GM12874 (cell line): ENCODE results near the gene COBL.
A peak's percentile ranks its signal among the peaks of the same experiment; 100 is the strongest.

Source experiments
- TF ChIP-seq, protein P1 (sequence below): IDR thresholded peaks from 2 replicates; pipeline ENCODE4 v1.5.1; 2011; ENCODE audit warnings: low read depth, mild to moderate bottlenecking, control low read depth, low read length, moderate library complexity; ENCODE audit not compliant: insufficient read depth

COBL gene

DNA sequence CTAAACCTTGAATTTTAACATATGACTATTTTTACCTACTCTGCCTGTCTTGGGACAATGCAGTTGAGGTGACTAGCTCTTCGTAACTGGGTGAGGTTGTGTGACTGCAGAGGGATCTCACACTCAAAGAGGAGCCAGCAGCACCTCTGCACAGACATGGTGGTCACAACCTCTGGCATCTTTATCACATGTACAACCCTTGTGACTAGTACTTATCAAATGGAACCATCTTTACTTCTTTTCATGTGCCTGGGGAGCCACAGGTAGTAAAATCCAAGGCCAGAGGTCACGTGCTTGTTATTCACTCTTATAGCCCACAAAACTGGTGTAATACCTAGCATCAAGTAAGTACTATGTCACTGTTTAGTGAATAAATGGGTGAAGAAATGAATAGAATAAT lies 244.3 kb downstream of the COBL start:
- TF ChIP-seq, protein P1, sequence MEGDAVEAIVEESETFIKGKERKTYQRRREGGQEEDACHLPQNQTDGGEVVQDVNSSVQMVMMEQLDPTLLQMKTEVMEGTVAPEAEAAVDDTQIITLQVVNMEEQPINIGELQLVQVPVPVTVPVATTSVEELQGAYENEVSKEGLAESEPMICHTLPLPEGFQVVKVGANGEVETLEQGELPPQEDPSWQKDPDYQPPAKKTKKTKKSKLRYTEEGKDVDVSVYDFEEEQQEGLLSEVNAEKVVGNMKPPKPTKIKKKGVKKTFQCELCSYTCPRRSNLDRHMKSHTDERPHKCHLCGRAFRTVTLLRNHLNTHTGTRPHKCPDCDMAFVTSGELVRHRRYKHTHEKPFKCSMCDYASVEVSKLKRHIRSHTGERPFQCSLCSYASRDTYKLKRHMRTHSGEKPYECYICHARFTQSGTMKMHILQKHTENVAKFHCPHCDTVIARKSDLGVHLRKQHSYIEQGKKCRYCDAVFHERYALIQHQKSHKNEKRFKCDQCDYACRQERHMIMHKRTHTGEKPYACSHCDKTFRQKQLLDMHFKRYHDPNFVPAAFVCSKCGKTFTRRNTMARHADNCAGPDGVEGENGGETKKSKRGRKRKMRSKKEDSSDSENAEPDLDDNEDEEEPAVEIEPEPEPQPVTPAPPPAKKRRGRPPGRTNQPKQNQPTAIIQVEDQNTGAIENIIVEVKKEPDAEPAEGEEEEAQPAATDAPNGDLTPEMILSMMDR = no peak

DNA sequence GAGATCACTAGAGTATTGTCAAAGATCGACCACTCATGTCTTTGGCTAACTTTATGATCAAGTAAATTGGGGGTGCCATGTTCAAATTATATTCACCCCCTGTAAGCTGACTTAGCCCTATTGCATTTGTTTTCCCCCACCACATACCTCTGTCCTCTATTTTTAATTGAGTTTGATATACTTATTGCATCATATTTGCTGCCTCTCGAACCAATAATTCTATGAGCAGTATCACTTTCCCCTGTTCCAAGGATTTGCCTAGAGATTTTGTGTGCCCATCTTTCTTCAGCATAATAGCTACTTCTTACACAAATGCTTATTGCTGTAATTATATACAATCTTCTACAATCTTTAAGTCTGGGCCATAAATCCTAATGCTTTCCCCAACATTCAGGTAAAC lies 245.2 kb downstream of the COBL start:
- TF ChIP-seq, protein P1 = no peak

DNA sequence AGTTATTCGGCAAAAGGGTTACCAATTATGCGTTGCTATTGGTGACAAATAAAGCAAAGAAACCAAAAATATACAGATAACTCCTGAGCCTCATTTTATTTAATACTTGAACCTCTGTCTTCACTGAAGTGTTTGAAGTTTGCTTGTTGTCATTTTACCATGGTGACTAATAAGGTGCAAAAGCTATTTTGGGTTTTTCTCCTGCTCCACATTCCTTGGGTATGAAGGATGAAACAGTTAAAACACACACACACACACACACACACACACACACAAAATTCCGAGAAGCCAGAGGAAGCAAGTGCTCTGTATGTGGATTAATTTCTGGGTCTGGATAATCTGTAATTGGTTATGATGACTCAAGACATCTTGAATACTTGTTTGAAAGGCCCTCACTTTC lies 246.5 kb downstream of the COBL start:
- TF ChIP-seq, protein P1 = no peak

DNA sequence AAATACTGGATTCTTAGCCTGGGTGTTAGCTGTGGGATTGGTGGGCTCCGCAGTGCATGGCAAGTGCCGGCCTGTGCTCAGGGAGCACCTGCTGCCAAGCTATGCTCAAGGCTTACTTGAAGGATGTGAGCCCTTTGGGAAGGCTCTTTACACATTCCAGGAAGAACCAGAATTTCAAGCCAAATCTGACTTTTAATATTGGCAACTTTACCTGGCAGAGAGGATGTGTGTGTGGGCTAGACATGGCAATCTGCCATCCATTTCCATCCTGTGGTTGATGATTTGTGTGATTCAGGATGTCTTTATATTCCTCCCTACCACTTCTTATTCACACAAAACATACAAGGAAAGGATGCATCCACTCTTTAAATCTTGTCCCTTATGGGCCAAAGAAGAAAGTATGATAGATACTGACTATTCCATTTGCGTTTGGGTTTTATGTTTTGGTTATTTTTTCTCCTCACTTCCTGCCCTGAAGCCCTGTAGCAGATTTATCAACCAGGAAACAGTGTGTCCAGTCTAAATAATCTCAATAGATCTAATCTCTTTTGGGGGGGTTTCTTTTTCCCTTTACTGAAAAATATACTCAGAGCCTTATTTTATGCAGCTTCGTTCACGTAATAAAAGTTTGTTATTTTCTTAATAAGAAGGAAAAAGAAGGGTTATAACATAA lies 247.1 kb downstream of the COBL start:
- TF ChIP-seq, protein P1 = no peak

DNA sequence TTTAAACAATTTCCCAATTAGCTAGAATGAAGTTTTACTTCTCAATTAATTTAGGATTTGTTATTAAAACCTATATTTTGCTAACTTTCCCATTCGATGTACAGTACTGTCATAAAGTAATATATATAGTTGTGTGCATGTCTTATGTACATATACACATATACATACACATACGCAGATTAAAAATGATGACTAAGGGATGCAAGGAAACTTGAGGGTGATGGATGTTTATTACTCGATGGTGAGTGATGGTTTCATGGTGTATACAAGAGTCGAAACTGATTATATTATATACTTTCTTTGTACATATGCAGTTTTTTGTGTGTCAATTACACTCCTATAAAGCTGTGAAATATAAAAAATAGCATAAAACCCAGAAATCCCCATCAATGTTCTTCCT lies 248.2 kb downstream of the COBL start:
- TF ChIP-seq, protein P1 = no peak

DNA sequence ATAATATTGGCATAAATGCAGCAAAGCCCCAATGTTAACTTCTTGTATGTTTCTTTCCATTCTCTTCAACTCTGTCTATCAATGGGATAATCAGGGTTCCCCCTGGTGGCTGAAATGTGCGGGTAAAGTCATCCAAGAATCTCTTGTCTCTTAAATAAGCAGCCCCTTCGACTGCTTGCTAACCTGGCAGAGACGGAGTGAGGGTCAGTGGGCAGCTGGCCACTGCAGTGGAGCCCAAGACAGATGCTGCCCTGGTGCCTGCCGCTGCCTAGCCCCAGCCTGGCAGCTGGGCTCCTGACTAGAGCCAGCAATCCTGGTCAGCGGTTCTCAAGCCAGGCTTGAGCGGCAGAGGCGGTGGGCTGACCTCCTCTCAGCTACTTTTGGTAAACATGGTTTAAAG lies 248.9 kb downstream of the COBL start:
- TF ChIP-seq, protein P1 = peak; percentile 56

DNA sequence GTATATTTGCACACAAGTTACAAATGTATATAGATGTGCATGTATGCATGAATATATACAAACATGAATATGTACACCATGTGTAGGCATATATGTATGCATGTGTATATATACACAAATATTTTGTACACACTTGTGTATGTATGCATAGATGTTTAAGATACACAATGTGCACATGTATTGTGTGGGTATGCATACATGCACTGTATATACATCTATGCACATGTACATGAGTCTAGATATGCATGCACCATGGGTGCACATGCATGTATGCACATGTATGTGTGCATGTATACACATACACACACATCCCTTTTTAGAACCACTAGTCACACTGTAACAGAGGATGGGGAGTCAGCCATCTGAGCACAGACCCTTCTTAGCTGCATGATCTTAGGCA lies 249.4 kb downstream of the COBL start:
- TF ChIP-seq, protein P1 = no peak
